HG02938 (cell line): ENCODE results near the gene ANGPTL2.
"Not testable (repeated sequence)": the region's sequence is repeated elsewhere in the genome, so short reads cannot be mapped to it uniquely, and the experiment has no call there.

Experiments
- ATAC-seq: cut with Tn5 transposase; IDR thresholded peaks from one replicate; pipeline ENCODE4 v1.9.1; 2021; ENCODE audit warnings: mild to moderate bottlenecking, moderate library complexity; ENCODE audit not compliant: unreplicated experiment

Gene ANGPTL2

GRCh38 chr9:127155314-127155960, 33.0 kb upstream of the ANGPTL2 start:
- ATAC-seq, result no peak

GRCh38 chr9:127154390-127155191, 32.2 kb upstream of the ANGPTL2 start:
- no peak for ATAC-seq

- no peak for ATAC-seq
Observed at GRCh38 chr9:127154003-127154389, 31.6 kb upstream of the ANGPTL2 start.

- no peak for ATAC-seq
Observed at GRCh38 chr9:127153501-127153900, 31.1 kb upstream of the ANGPTL2 start.

- ATAC-seq, result no peak
Observed at GRCh38 chr9:127149463-127150390, 27.3 kb upstream of the ANGPTL2 start.

- no peak for ATAC-seq
Observed at GRCh38 chr9:127149010-127149409, 26.6 kb upstream of the ANGPTL2 start.

GRCh38 chr9:127148014-127148413, 25.6 kb upstream of the ANGPTL2 start:
- no peak for ATAC-seq

- ATAC-seq, result no peak
Observed at GRCh38 chr9:127147251-127147650, 24.8 kb upstream of the ANGPTL2 start.

GRCh38 chr9:127146841-127147240, 24.4 kb upstream of the ANGPTL2 start:
- not testable (repeated sequence) for ATAC-seq

- no peak for ATAC-seq
Observed at GRCh38 chr9:127144670-127145445, 22.4 kb upstream of the ANGPTL2 start.

GRCh38 chr9:127143920-127144465, 21.6 kb upstream of the ANGPTL2 start:
- no peak for ATAC-seq

GRCh38 chr9:127142931-127143464, 20.6 kb upstream of the ANGPTL2 start:
- no peak for ATAC-seq

- no peak for ATAC-seq
Observed at GRCh38 chr9:127142291-127142690, 19.9 kb upstream of the ANGPTL2 start.

- ATAC-seq, result no peak
Observed at GRCh38 chr9:127140842-127141675, 18.6 kb upstream of the ANGPTL2 start.

GRCh38 chr9:127140181-127140580, 17.7 kb upstream of the ANGPTL2 start:
- ATAC-seq, result no peak

- no peak for ATAC-seq
Observed at GRCh38 chr9:127139775-127140174, 17.3 kb upstream of the ANGPTL2 start.

- ATAC-seq, result no peak
Observed at GRCh38 chr9:127139071-127139731, 16.8 kb upstream of the ANGPTL2 start.

- ATAC-seq, result no peak
Observed at GRCh38 chr9:127138444-127138843, 16.0 kb upstream of the ANGPTL2 start.
